ENCODE results near the gene WDR90.

WDR90 gene

GRCh38 chr16:677316-678190 is 28.4 kb downstream of the WDR90 start:
- TF ChIP-seq CTCF (IDR thresholded peaks at IDR 0.05): no peak
- Mint-ChIP-seq H3K36me3 (ENCODE audit: low read depth) (peaks cover 10% of the 10 kb centered on the region), H3K9me3 (no peaks in the 10 kb centered on the region), H3K27me3 (ENCODE audit: low read depth, poor library complexity) (peaks cover 18% of the 10 kb centered on the region), H3K4me1 (peaks cover 33% of the 10 kb centered on the region), H3K27ac (no peak overlapping the region), H3K4me3 (no peak overlapping the region)
- DNase-seq: no peak

DNA sequence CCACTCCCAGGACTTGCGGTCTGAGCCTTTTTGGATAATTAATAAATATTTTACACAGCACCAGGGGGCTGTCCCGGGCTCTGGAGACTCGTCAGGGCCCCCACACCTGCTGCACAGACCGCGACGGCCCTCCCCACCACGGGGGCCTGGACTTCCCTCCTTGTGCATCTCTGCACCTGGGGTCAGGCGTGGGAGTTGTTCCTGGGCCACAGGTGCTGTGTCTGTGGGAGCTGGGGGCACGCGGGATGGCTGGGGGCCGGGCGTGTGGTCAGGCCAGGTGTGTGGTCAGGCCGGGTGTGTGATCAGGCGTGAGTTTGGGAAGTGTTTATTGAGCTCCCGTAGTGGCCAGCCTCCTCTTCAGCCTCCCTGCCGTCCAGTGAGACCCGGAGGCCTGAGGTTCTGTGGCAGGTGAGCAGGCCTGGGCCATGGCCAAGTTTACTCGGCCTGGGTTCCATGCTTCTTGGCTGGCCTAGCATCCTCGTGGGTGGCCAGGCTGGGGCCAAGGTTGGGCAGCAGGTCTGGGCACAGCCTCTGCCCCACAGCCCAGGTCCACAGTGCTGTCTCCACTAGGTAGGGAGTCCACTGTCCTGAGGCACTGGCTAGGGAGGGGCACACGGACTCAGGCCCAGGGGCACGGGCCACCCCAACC is 29.2 kb downstream of the WDR90 start:
- Mint-ChIP-seq H3K4me3 (no peak overlapping the region), H3K27me3 (ENCODE audit: low read depth, poor library complexity) (peaks cover 18% of the 10 kb centered on the region), H3K9me3 (no peaks in the 10 kb centered on the region), H3K4me1 (peaks cover 41% of the 10 kb centered on the region), H3K27ac (no peak overlapping the region), H3K36me3 (ENCODE audit: low read depth) (peaks cover 10% of the 10 kb centered on the region)
- TF ChIP-seq CTCF (IDR thresholded peaks at IDR 0.05): no peak
- no peak for DNase-seq

- TF ChIP-seq CTCF (IDR thresholded peaks at IDR 0.05): no peak
- Mint-ChIP-seq H3K27ac (no peak overlapping the region), H3K9me3 (no peaks in the 10 kb centered on the region), H3K4me1 (peaks cover 42% of the 10 kb centered on the region), H3K36me3 (ENCODE audit: low read depth) (peaks cover 10% of the 10 kb centered on the region), H3K27me3 (ENCODE audit: low read depth, poor library complexity) (peaks cover 18% of the 10 kb centered on the region), H3K4me3 (peak overlapping the region; percentile 86)
- DNase-seq: peak; percentile 74
Observed at GRCh38 chr16:678858-679813, 30.0 kb downstream of the WDR90 start.

DNA sequence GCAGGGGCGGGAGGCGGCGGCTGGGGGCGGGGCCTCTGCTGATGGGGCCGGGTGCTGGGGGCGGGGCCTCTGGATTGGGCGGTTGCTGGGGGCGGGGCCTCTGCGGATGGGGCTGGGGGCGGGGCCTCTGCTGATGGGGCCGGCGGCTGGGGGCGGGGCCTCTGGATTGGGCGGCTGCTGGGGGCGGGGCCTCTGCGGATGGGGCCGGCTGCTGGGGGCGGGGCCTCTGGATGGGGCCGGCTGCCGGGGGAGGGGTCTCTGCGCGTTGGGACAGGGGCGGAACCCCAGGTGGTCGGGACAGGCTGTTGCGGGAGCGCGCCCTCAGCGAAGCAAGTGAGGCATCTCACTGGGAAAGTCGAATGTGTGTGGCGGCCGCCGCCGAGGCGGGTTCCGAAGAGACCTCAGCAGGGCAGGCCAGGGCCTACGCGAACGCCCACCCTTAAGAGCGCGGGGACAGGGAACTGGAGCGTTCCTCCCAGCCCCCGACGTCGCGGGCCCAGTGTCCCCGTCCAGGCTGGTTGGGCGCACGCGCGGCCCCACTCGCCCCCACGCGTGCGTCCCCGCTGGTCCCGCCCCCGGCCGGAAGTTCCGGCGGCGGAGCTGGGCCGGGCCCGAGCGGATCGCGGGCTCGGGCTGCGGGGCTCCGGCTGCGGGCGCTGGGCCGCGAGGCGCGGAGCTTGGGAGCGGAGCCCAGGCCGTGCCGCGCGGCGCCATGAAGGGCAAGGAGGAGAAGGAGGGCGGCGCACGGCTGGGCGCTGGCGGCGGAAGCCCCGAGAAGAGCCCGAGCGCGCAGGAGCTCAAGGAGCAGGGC is 30.9 kb downstream of the WDR90 start, which contains the start of gene STUB1:
TSS of gene STUB1 (plus strand) at position 597 of the 811 bp plus-strand sequence. CDS start at position 713, 116 bp downstream.
- Mint-ChIP-seq H3K27ac (peak within 1 kb of the TSS; percentile 83), H3K9me3 (no peaks in the 10 kb centered on the region), H3K27me3 (ENCODE audit: low read depth, poor library complexity) (peaks cover 14% of the 10 kb centered on the region), H3K4me1 (peaks cover 38% of the 10 kb centered on the region), H3K36me3 (ENCODE audit: low read depth) (peaks cover 10% of the 10 kb centered on the region), H3K4me3 (peak within 1 kb of the TSS; percentile 86)
- no peak for TF ChIP-seq CTCF (IDR thresholded peaks at IDR 0.05)
- DNase-seq: peak; percentile 98

- Mint-ChIP-seq H3K4me3 (peak overlapping the region; percentile 86), H3K27ac (no peak overlapping the region), H3K9me3 (no peaks in the 10 kb centered on the region), H3K4me1 (peaks cover 35% of the 10 kb centered on the region), H3K27me3 (ENCODE audit: low read depth, poor library complexity) (peaks cover 10% of the 10 kb centered on the region), H3K36me3 (ENCODE audit: low read depth) (peaks cover 10% of the 10 kb centered on the region)
- TF ChIP-seq CTCF (IDR thresholded peaks at IDR 0.05): no peak
- DNase-seq: no peak
Observed at GRCh38 chr16:680625-680945, 31.4 kb downstream of the WDR90 start.

Measured in nephron progenitor cell (in vitro differentiated cells).